Right cardiac atrium (tissue), 5 donors: ENCODE measurements around the gene UPB1. TPM values are rescaled to one million over a fixed set of nuclear protein-coding genes. Genes with fewer than 3 reads are reported as not detected.
"Not testable (repeated sequence)": the region's sequence is repeated elsewhere in the genome, so short reads cannot be mapped to it uniquely, and the experiment has no call there.

ENCODE experiments used
- ATAC-seq, 2 donors: fragments of 200-7000 bp; cut with Tn5 transposase; one replicate each; pipeline versions ENCODE4 v1.8.0 to v1.9.1; 2020; ENCODE audit warnings: moderate library complexity in 2 of 2, mild to moderate bottlenecking in 1 of 2
- DNase-seq, 3 donors: peaks; one replicate each; pipeline ENCODE4 v3.0.0-alpha.2; 2020
- H3K27ac ChIP-seq: one replicate; pipeline ENCODE4 v1.5.1; 2013; ENCODE audit warnings: mild to moderate bottlenecking, low read length, control low read depth, moderate library complexity
- H3K27me3 ChIP-seq: one replicate; pipeline ENCODE4 v1.6.1; 2013; ENCODE audit not compliant: control insufficient read depth, insufficient read depth
- H3K4me1 ChIP-seq: one replicate; pipeline ENCODE4 v1.6.1; 2013; ENCODE audit warnings: low read length; ENCODE audit not compliant: control insufficient read depth, insufficient read depth
- H3K4me3 ChIP-seq: one replicate; pipeline ENCODE4 v1.5.1; 2013; ENCODE audit warnings: low read length, control low read depth
- H3K9me3 ChIP-seq: one replicate; pipeline ENCODE4 v1.6.1; 2013; ENCODE audit warnings: low read length; ENCODE audit not compliant: control insufficient read depth
- whole genome bisulfite sequencing: extraction: QIAGEN DNeasy Blood & Tissue Kit; methylation state at CpG from one replicate; pipeline ENCODE4 v1.1.7; 2013; 5-methylcytosine and 5-hydroxymethylcytosine counted together
- intact Hi-C, 4 donors: fragments of 100-400 bp; cut with DNase I; formaldehyde crosslinking; loops; one replicate each; pipeline versions ENCODE4 v1.11.0 to v1.14.0; 2022 to 2023
- polyA plus RNA-seq: library from polyadenylated mRNA; stranded (reverse); fragments of 200-250 nt; gene quantifications from one replicate; pipeline ENCODE4 v1.2.3, GENCODE V29; 2013
- total RNA-seq, 4 donors: library from RNA; stranded (reverse); fragmentation: NEBNext Ultra II Directional; extraction: Animal tissue kit (Norgen Biotek cat#: 25700); gene quantifications; one replicate each; pipeline ENCODE4 v1.2.1, GENCODE V29; 2021
- donor health status: healthy with polysubstance abuse.
- donor health status: DM: no; HTN: yes; CAD: no.
- donor health status: DM: no; HTN: no; CAD: no.
- donor health status: DM: no; HTN: yes; CAD: no; lungs with severe emphysema.
- donor health status: DM: yes; HTN: yes; CAD: no.

UPB1 gene
- total and polyA plus RNA-seq, 5 donors = 1.8 to 6.6 (median 2.8) TPM

GRCh38 chr22:24530968-24531367 lies 35.8 kb downstream of the UPB1 start:
- intact Hi-C loops, H3K4me3 ChIP-seq, H3K27me3 ChIP-seq, ATAC-seq, H3K27ac ChIP-seq, H3K9me3 ChIP-seq, H3K4me1 ChIP-seq, DNase-seq: not testable (repeated sequence)
- whole genome bisulfite sequencing = 92% methylated on average over 3 of the region's 3 CpGs

GRCh38 chr22:24532075-24532474 lies 36.9 kb downstream of the UPB1 start:
- Histone ChIP-seq H3K9me3 (no peaks in the 10 kb centered on the region), H3K27ac (no peak overlapping the region), H3K4me1 (no peaks in the 10 kb centered on the region), H3K4me3 (no peak overlapping the region), H3K27me3 (no peaks in the 10 kb centered on the region)
- 100% methylated on average over 1 of the region's 1 CpG for WGBS
- ATAC-seq (no peak), DNase-seq (no peak)
- intact Hi-C loops = no loop called here

DNA sequence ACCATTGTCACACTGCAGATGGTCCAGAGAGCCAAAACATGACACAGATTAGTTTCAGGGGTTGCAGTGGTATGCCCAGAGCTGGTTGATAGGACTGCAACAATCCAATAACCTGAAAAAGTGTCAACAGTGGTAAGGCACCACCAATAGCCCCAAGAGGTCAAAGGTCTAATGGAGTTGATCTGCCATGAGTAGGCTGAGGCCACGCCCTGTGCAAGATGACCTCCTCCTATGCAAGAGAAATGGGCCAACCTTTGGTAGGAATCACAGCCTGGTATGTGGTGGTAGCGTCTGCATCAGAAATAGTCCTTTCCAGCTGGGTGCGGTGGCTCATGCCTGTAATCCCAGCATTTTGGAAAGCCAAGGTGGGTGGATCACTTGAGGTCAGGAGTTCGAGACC lies 40.2 kb downstream of the UPB1 start:
- intact Hi-C loops = no loop called here
- ATAC-seq (no peak), DNase-seq (no peak)
- H3K9me3 ChIP-seq = no peaks in the 10 kb centered on the region
- WGBS = 96% methylated on average over 4 of the region's 4 CpGs
- H3K4me1 ChIP-seq = no peaks in the 10 kb centered on the region
- H3K27me3 ChIP-seq = no peaks in the 10 kb centered on the region
- no peak overlapping the region for H3K4me3 ChIP-seq
- H3K27ac ChIP-seq = no peak overlapping the region

DNA sequence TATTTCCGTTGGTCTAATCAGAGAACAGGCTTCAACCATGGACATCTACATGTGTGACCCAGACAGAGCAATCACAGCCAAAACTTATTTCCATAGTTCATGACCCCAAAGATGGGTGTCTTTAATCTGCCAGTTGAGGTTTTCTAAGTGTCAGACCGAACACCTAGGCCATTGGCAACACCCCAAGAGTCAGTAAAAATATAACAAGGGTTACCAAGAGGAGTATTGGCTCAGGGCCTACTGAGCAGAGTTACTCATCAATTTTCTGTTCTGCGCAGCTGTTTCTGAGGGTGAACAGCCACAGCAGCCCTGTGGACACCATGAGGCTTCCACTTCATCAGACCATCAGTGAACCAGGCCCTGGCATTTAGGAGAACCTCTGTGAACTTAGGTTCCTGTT lies 41.0 kb downstream of the UPB1 start:
- intact Hi-C loops = no loop called here
- ATAC-seq (no peak), DNase-seq (no peak)
- Histone ChIP-seq H3K4me3 (no peak overlapping the region), H3K27ac (no peak overlapping the region), H3K27me3 (no peaks in the 10 kb centered on the region), H3K4me1 (no peaks in the 10 kb centered on the region), H3K9me3 (no peaks in the 10 kb centered on the region)
- 83% methylated on average over 3 of the region's 3 CpGs for WGBS

DNA sequence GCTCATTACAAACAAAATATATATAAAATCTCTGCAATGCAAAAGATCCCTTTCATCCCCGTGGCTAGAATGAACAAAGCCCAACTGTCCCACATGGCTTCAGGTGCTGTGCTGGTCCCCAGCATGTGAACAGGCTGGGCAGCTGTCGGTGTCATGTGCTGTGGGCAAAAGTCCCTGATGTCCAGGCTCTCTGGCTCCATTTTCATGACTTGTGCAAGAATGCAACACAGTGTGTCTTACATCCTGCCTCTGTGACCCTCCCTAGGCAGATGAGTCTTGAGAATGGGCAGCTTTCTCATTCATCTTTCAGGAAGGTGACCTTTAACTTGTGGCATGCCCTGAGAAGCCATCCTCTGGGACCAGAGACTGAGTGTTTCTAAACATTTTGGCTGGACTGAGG lies 45.3 kb downstream of the UPB1 start:
- ATAC-seq = no peak
- no peaks in the 10 kb centered on the region for H3K27me3 ChIP-seq
- 90% methylated on average over 2 of the region's 2 CpGs for WGBS
- H3K9me3 ChIP-seq = no peaks in the 10 kb centered on the region
- no peak overlapping the region for H3K4me3 ChIP-seq
- H3K4me1 ChIP-seq = peaks cover 7% of the 10 kb centered on the region
- intact Hi-C loops = no loop called here
- H3K27ac ChIP-seq = no peak overlapping the region
- no peak for DNase-seq

DNA sequence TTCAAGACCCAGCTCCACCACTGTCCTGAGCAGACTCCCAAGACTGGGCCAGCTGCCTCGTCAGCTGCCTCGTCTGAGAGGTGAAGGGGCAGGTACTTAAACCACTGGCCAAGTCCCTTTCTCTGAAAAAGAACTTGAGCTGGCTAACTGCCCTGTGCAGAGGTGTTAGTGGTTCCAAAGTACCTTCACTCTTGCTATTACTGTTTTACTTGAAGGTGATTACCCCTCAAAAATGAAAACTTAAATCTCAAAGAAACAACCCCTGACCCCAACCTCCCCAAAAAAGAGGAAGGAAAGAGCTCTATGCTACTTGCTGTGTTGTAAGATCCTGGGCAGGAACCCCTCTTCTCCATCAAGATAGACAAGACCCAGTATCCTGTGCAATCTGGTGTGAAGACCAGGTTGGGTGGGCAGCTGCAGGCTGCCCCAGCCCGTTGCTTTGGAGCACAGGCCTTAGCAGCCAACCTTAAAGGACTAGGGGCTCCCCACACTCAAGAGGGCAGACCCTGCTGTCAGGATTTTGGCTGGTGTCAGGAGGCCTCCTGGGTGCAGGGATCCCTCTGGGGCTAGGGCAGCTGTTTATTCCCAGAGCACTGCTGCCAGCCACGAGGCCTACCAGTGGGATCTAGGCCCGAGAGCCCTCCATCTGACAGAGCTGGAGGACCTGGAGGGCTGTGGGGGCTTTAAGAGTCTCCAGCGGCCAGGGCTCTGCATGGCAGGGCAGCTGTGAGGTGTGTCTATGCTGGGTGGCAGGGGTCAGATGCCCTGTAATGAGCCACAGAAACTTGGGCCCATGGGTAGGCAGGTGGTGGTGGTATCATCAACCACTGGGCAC lies 46.8 kb downstream of the UPB1 start:
- H3K4me1 ChIP-seq = peaks cover 7% of the 10 kb centered on the region
- no peaks in the 10 kb centered on the region for H3K9me3 ChIP-seq
- H3K27ac ChIP-seq = no peak overlapping the region
- no peak overlapping the region for H3K4me3 ChIP-seq
- ATAC-seq = no peak
- intact Hi-C loops = no loop called here
- DNase-seq = no peak
- no peaks in the 10 kb centered on the region for H3K27me3 ChIP-seq
- 75% methylated on average over 6 of the region's 6 CpGs for WGBS

- H3K27me3 ChIP-seq = no peaks in the 10 kb centered on the region
- no peak overlapping the region for H3K4me3 ChIP-seq
- H3K9me3 ChIP-seq = no peaks in the 10 kb centered on the region
- peaks cover 7% of the 10 kb centered on the region for H3K4me1 ChIP-seq
- H3K27ac ChIP-seq = no peak overlapping the region
- WGBS = 60% methylated on average over 9 of the region's 9 CpGs
- intact Hi-C loops = no loop called here
- ATAC-seq (peak; percentile 18 to 34), DNase-seq (peak in 2 of 3 donors; percentile 73 to 75)
Measured at GRCh38 chr22:24542641-24543040, 47.5 kb downstream of the UPB1 start.

- Histone ChIP-seq H3K4me3 (no peak overlapping the region), H3K27me3 (no peaks in the 10 kb centered on the region), H3K9me3 (no peaks in the 10 kb centered on the region), H3K27ac (no peak overlapping the region), H3K4me1 (peaks cover 7% of the 10 kb centered on the region)
- DNase-seq (no peak), ATAC-seq (peak in 1 of 2 donors; percentile 3)
- intact Hi-C loops = no loop called here
- WGBS = 80% methylated on average over 7 of the region's 7 CpGs
Measured at GRCh38 chr22:24543185-24543601, 48.1 kb downstream of the UPB1 start.

DNA sequence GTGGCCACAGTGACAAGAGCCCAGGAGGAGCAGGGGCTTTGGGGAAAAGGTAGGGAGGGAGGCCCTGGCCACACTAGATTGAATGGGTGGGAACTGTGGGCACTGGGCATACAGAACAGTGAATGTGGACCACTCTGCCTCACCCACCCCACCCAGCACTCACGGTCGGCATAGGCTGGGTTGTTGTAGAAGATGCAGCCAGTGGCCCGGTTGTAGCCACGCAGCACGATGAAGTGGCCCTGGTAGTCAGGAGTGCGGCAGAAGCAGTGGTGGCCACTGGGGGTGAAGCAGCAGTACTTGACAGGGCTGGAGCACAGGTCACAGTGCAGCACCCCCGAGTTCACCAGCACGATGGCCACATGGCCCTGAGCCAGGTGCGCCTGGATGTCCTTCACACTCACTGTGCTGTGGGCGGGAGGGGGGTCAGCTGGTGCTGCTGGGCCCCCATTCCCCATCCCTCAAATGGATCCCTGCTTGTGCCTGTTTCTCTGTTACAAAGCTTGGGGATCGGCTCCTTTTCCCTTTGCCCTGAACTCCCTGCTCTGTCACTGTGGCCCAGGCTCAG lies 48.6 kb downstream of the UPB1 start:
- intact Hi-C loops = no loop called here
- 87% methylated on average over 11 of the region's 11 CpGs for WGBS
- DNase-seq (peak in 1 of 3 donors; percentile 64), ATAC-seq (no peak)
- Histone ChIP-seq H3K27ac (no peak overlapping the region), H3K9me3 (no peaks in the 10 kb centered on the region), H3K4me1 (peaks cover 7% of the 10 kb centered on the region), H3K4me3 (no peak overlapping the region), H3K27me3 (no peaks in the 10 kb centered on the region)

DNA sequence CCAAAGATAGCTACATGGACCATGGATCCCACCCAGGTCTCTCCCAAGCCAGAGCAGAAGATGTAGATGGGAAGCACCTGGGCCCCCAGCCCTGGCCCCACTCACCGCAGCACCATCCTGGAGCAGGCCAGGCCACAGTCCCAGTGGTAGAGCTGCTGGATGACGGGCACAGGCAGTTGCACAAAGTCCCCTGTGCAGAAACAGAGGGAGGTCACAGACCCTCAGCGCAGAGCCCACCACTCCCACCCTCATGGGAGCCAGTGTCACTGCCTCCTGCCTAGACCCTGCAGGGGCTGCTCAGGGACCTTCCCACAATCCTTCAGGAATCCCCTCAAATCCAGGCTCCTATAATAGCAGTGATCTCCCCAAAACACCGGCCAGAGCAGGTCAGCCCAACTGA lies 53.7 kb downstream of the UPB1 start:
- ATAC-seq (no peak), DNase-seq (no peak)
- 97% methylated on average over 4 of the region's 4 CpGs for WGBS
- H3K4me1 ChIP-seq = peaks cover 26% of the 10 kb centered on the region
- no peaks in the 10 kb centered on the region for H3K27me3 ChIP-seq
- intact Hi-C loops = no loop called here
- no peaks in the 10 kb centered on the region for H3K9me3 ChIP-seq
- no peak overlapping the region for H3K4me3 ChIP-seq
- no peak overlapping the region for H3K27ac ChIP-seq

GRCh38 chr22:24550028-24550901 lies 55.1 kb downstream of the UPB1 start:
- peak overlapping the region; percentile 49 for H3K27ac ChIP-seq
- intact Hi-C loops = no loop called here
- DNase-seq (peak in 1 of 3 donors; percentile 55), ATAC-seq (no peak)
- 76% methylated on average over 8 of the region's 8 CpGs for WGBS
- H3K4me3 ChIP-seq = no peak overlapping the region
- peaks cover 24% of the 10 kb centered on the region for H3K4me1 ChIP-seq
- no peaks in the 10 kb centered on the region for H3K9me3 ChIP-seq
- no peaks in the 10 kb centered on the region for H3K27me3 ChIP-seq
